Left lung (tissue), 10 donors: ENCODE results near the gene CCL18. TPM values are rescaled to one million over a fixed set of nuclear protein-coding genes. Genes with fewer than 3 reads are reported as not detected.
"Not testable (repeated sequence)": the region's sequence is repeated elsewhere in the genome, so short reads cannot be mapped to it uniquely, and the experiment has no call there.

Experiments
- ATAC-seq: fragments of 200-7000 bp; cut with Tn5 transposase; one replicate; pipeline ENCODE4 v1.9.1; 2020; ENCODE audit warnings: moderate library complexity
- DNase-seq, 4 donors: peaks; one replicate each; pipeline ENCODE4 v3.0.0-alpha.2; 2013 to 2020
- H3K27ac ChIP-seq, 2 donors: fragments of 200-600 bp; sonication (generic) in 1 of 2; one replicate each; pipeline versions ENCODE4 v1.5.0 to v1.8.0; 2020 to 2021
- H3K27me3 ChIP-seq, 2 donors: fragments of 200-600 bp; sonication (generic) in 1 of 2; one replicate each; pipeline versions ENCODE4 v1.5.0 to v1.8.0; 2020 to 2021
- H3K36me3 ChIP-seq, 2 donors: fragments of 200-600 bp; sonication (generic) in 1 of 2; one replicate each; pipeline versions ENCODE4 v1.5.0 to v1.8.0; 2020 to 2021
- H3K4me1 ChIP-seq, 2 donors: fragments of 200-600 bp; one replicate each; pipeline ENCODE4 v1.8.0; 2021
- H3K4me3 ChIP-seq, 2 donors: fragments of 200-600 bp; sonication (generic) in 1 of 2; one replicate each; pipeline versions ENCODE4 v1.5.0 to v1.8.0; 2020 to 2021; ENCODE audit warnings: mild to moderate bottlenecking in 1 of 2
- H3K9me3 ChIP-seq, 2 donors: fragments of 200-600 bp; sonication (generic) in 1 of 2; one replicate each; pipeline versions ENCODE4 v1.5.0 to v1.8.0; 2020 to 2021
- CTCF ChIP-seq, 2 donors: fragments of 200-600 bp; sonication (generic) in 1 of 2; IDR thresholded peaks; one replicate each; pipeline versions ENCODE4 v1.5.0 to v1.8.0; 2021; ENCODE audit warnings: antibody characterized with exemption in 2 of 2
- intact Hi-C, 2 donors: fragments of 100-400 bp; cut with DNase I; formaldehyde crosslinking; loops; one replicate each; pipeline versions ENCODE4 v1.11.2 to v1.14.2; 2022
- polyA plus RNA-seq, 6 donors: library from polyadenylated mRNA; unstranded; fragments of 120-200 nt; gene quantifications; one replicate each; pipeline ENCODE4 v1.2.1, GENCODE V29; 2013; ENCODE audit not compliant: insufficient read length in 6 of 6
- total RNA-seq, 2 donors: library from RNA; stranded (reverse); fragmentation: NEBNext Ultra II Directional; extraction: Animal tissue kit (Norgen Biotek cat#: 25700); gene quantifications; one replicate each; pipeline ENCODE4 v1.2.1, GENCODE V29; 2021
- donor health status: DM: no; HTN: yes; CAD: no.
- donor health status: DM: no; HTN: no; CAD: no.

The CCL18 gene
- total and polyA plus RNA-seq, 8 donors, result 0.20 to 348 (median 227) TPM; not detected in 5

- intact Hi-C loops, result no loop called here
- TF ChIP-seq CTCF (IDR thresholded peaks at IDR 0.05), result no peak
- ATAC-seq (no peak), DNase-seq (no peak)
- peak overlapping the region in 1 of 2 donors; percentile 77 for H3K27ac ChIP-seq
- no peaks in the 10 kb centered on the region for H3K27me3 ChIP-seq
- no peaks in the 10 kb centered on the region for H3K36me3 ChIP-seq
- H3K9me3 ChIP-seq, result no peaks in the 10 kb centered on the region
- peaks cover 0 to 51% of the 10 kb centered on the region in 2 donors for H3K4me1 ChIP-seq
- H3K4me3 ChIP-seq, result peak overlapping the region in 1 of 2 donors; percentile 36
Measured at GRCh38 chr17:36105781-36106492, 41.9 kb downstream of the CCL18 start.

GRCh38 chr17:36106493-36106835 is 42.4 kb downstream of the CCL18 start:
- no peaks in the 10 kb centered on the region for H3K27me3 ChIP-seq
- intact Hi-C loops, result no loop called here
- no peak overlapping the region for H3K27ac ChIP-seq
- ATAC-seq (no peak), DNase-seq (no peak)
- no peaks in the 10 kb centered on the region for H3K36me3 ChIP-seq
- no peak overlapping the region for H3K4me3 ChIP-seq
- H3K9me3 ChIP-seq, result no peaks in the 10 kb centered on the region
- no peak for TF ChIP-seq CTCF (IDR thresholded peaks at IDR 0.05)
- H3K4me1 ChIP-seq, result peaks cover 0 to 51% of the 10 kb centered on the region in 2 donors

- intact Hi-C loops, result no loop called here
- H3K27ac ChIP-seq, result peak overlapping the region in 1 of 2 donors; percentile 45
- H3K27me3 ChIP-seq, result no peaks in the 10 kb centered on the region
- ATAC-seq, result no peak
- no peak for DNase-seq
- no peaks in the 10 kb centered on the region for H3K36me3 ChIP-seq
- peaks cover 0 to 2% of the 10 kb centered on the region in 2 donors for H3K9me3 ChIP-seq
- H3K4me1 ChIP-seq, result peaks cover 0 to 48% of the 10 kb centered on the region in 2 donors
- no peak for TF ChIP-seq CTCF (IDR thresholded peaks at IDR 0.05)
- no peak overlapping the region for H3K4me3 ChIP-seq
Measured at GRCh38 chr17:36107660-36108059, 43.6 kb downstream of the CCL18 start.

GRCh38 chr17:36108265-36108664 is 44.2 kb downstream of the CCL18 start:
- DNase-seq, H3K4me3 ChIP-seq, H3K36me3 ChIP-seq, intact Hi-C loops, ATAC-seq, H3K27me3 ChIP-seq, H3K9me3 ChIP-seq: not testable (repeated sequence)
- Histone ChIP-seq H3K27ac (peak overlapping the region in 1 of 2 donors; percentile 45), H3K4me1 (peaks cover 0 to 42% of the 10 kb centered on the region in 2 donors)

- Histone ChIP-seq H3K27me3 (no peaks in the 10 kb centered on the region), H3K27ac (no peak overlapping the region), H3K36me3 (no peaks in the 10 kb centered on the region), H3K9me3 (peaks cover 0 to 5% of the 10 kb centered on the region in 2 donors), H3K4me3 (no peak overlapping the region), H3K4me1 (peaks cover 0 to 31% of the 10 kb centered on the region in 2 donors)
- intact Hi-C loops, result no loop called here
- DNase-seq (no peak), ATAC-seq (no peak)
- no peak for TF ChIP-seq CTCF (IDR thresholded peaks at IDR 0.05)
Measured at GRCh38 chr17:36111068-36111490, 47.0 kb downstream of the CCL18 start.

GRCh38 chr17:36112572-36112971 is 48.5 kb downstream of the CCL18 start:
- Histone ChIP-seq H3K36me3 (no peaks in the 10 kb centered on the region), H3K27me3 (no peaks in the 10 kb centered on the region), H3K4me3 (no peak overlapping the region), H3K27ac (no peak overlapping the region), H3K4me1 (peaks cover 0 to 16% of the 10 kb centered on the region in 2 donors), H3K9me3 (peaks cover 0 to 5% of the 10 kb centered on the region in 2 donors)
- DNase-seq (no peak), ATAC-seq (no peak)
- no peak for TF ChIP-seq CTCF (IDR thresholded peaks at IDR 0.05)
- intact Hi-C loops, result no loop called here

GRCh38 chr17:36113131-36113530 is 49.1 kb downstream of the CCL18 start:
- H3K4me3 ChIP-seq, intact Hi-C loops, H3K27me3 ChIP-seq, H3K27ac ChIP-seq, H3K36me3 ChIP-seq, H3K9me3 ChIP-seq, ATAC-seq, DNase-seq: not testable (repeated sequence)
- H3K4me1 ChIP-seq, result peaks cover 0 to 10% of the 10 kb centered on the region in 2 donors

- H3K4me1 ChIP-seq, H3K4me3 ChIP-seq, ATAC-seq, H3K9me3 ChIP-seq, intact Hi-C loops, H3K27me3 ChIP-seq, H3K27ac ChIP-seq, DNase-seq, H3K36me3 ChIP-seq: not testable (repeated sequence)
Measured at GRCh38 chr17:36114971-36115648, 51.0 kb downstream of the CCL18 start.
